ENCODE results near the gene MUTYH.

- TF ChIP-seq CTCF (IDR thresholded peaks at IDR 0.05) (no peak), ELK1 (IDR thresholded peaks at IDR 0.05; ENCODE audit: low read depth, low read length) (no peak), PHF8 (IDR thresholded peaks at IDR 0.05; ENCODE audit: borderline replicate concordance, low read depth) (no peak), CEBPB (IDR thresholded peaks at IDR 0.05) (no peak)
Observed at GRCh38 chr1:45355683-45356082, 15.4 kb upstream of the MUTYH start.

Measured in A549 (cell line).